NOMO-1 treated with dmso at 0.1 percent for 144 hours (cell line): ENCODE data around the gene CPLX1.
"Not testable (repeated sequence)": the region's sequence is repeated elsewhere in the genome, so short reads cannot be mapped to it uniquely, and the experiment has no call there.

ENCODE experiments used
- DNase-seq: peaks from one replicate; lab custom pipeline; 2025; ENCODE audit not compliant: unreplicated experiment; lab: John Stamatoyannopoulos, UW

The CPLX1 gene

GRCh38 chr4:780255-780654 lies 45.7 kb downstream of the CPLX1 start:
- DNase-seq: not testable (repeated sequence)

- no peak for DNase-seq
These were observed 46.4 kb downstream of the CPLX1 start for GRCh38 chr4:779555-779954.

GRCh38 chr4:777520-778262 lies 48.2 kb downstream of the CPLX1 start:
- no peak for DNase-seq

GRCh38 chr4:776743-777441 lies 49.0 kb downstream of the CPLX1 start:
- DNase-seq: no peak

GRCh38 chr4:775485-775884 lies 50.4 kb downstream of the CPLX1 start:
- DNase-seq: not testable (repeated sequence)

- not testable (repeated sequence) for DNase-seq
These were observed 51.4 kb downstream of the CPLX1 start for GRCh38 chr4:774419-775092.

GRCh38 chr4:773214-773613 lies 52.7 kb downstream of the CPLX1 start:
- no peak for DNase-seq

- no peak for DNase-seq
These were observed 53.2 kb downstream of the CPLX1 start for GRCh38 chr4:772776-773175.

- DNase-seq: no peak
These were observed 53.8 kb downstream of the CPLX1 start for GRCh38 chr4:772118-772517.

- no peak for DNase-seq
These were observed 54.5 kb downstream of the CPLX1 start for GRCh38 chr4:771464-771863.

- no peak for DNase-seq
These were observed 55.9 kb downstream of the CPLX1 start for GRCh38 chr4:770022-770421.

GRCh38 chr4:769511-769910 lies 56.4 kb downstream of the CPLX1 start:
- DNase-seq: no peak

- no peak for DNase-seq
These were observed 56.9 kb downstream of the CPLX1 start for GRCh38 chr4:768995-769394.

GRCh38 chr4:768076-768475 lies 57.9 kb downstream of the CPLX1 start:
- DNase-seq: no peak

GRCh38 chr4:766559-767283 lies 59.2 kb downstream of the CPLX1 start:
- DNase-seq: no peak

- no peak for DNase-seq
These were observed 59.8 kb downstream of the CPLX1 start for GRCh38 chr4:766152-766515.

- no peak for DNase-seq
These were observed 61.3 kb downstream of the CPLX1 start for GRCh38 chr4:764405-765169.

GRCh38 chr4:763922-764321 lies 62.0 kb downstream of the CPLX1 start:
- no peak for DNase-seq

- DNase-seq: no peak
These were observed 62.6 kb downstream of the CPLX1 start for GRCh38 chr4:763191-763810.
